K562 (cell line): ENCODE data around the gene S100A6. TPM values are rescaled to one million over a fixed set of nuclear protein-coding genes. Genes with fewer than 3 reads are reported as not detected.

Source experiments
- ATAC-seq: fragments of 200-7000 bp; cut with Tn5 transposase; 3 replicates; pipeline ENCODE4 v1.9.1; 2020; ENCODE audit warnings: moderate library complexity
- BruUV-seq: library from RNA; stranded (reverse); fragments of 400-500 nt; replicated peaks from 2 replicates; lab custom pipeline; 2021; lab: Mats Ljungman, UMichigan
- CTCF ChIA-PET: fragments of 300-600 bp; formaldehyde crosslinking; extraction: SDS; loops from one replicate; lab custom pipeline; 2021; ENCODE audit warnings: low intra/inter-chr PET ratio; lab: Yijun Ruan, JAX
- POLR2A ChIA-PET: fragments of 300-600, 350-650 bp; sonication (Branson Sonifier 250); formaldehyde crosslinking; extraction: SDS; loops from one replicate; lab custom pipeline; 2021; ENCODE audit warnings: antibody characterized with exemption, inconsistent platforms; lab: Yijun Ruan, JAX
- DNase-seq, 4 experiments: peaks; one replicate each; pipeline versions ENCODE4 v3.0.0 to v3.0.0-alpha.2; 2011 to 2018; ENCODE audit warnings: low spot score in 3 of 4, mixed read lengths in 3 of 4; ENCODE audit errors: extremely low read depth in 1 of 4
- FAIRE-seq: peaks from 2 replicates; lab custom pipeline; 2011; peaks lifted over from hg19 to GRCh38; lab: Jason Lieb, UNC
- H2AFZ ChIP-seq: 2 replicates; pipeline ENCODE4 v1.6.0; 2011; ENCODE audit warnings: low read depth, low read length, control low read depth, inconsistent platforms
- H3K27ac ChIP-seq: fragments of 200-600 bp; 3 replicates; pipeline ENCODE4 v1.8.0; 2011; ENCODE audit warnings: low read depth, mild to moderate bottlenecking, control low read depth, inconsistent platforms, low read length, moderate library complexity, mixed read lengths; ENCODE audit errors: extremely low read depth
- H3K27me3 ChIP-seq, 2 experiments: fragments of 300-600 bp in 1 of 2; 2 replicates in 1 of 2; 3 replicates in 1 of 2; pipeline versions ENCODE4 v1.6.0 to v1.8.0; 2011; ENCODE audit warnings: inconsistent platforms in 2 of 2, low read length in 2 of 2, mild to moderate bottlenecking in 1 of 2, mixed read lengths in 1 of 2, moderate library complexity in 1 of 2; ENCODE audit not compliant: control insufficient read depth in 2 of 2, insufficient read depth in 2 of 2
- H3K36me3 ChIP-seq: fragments of 300-600 bp; 3 replicates; pipeline ENCODE4 v1.8.0; 2011; ENCODE audit warnings: mild to moderate bottlenecking, low read length, inconsistent platforms; ENCODE audit not compliant: control insufficient read depth, insufficient read depth
- H3K4me1 ChIP-seq, 2 experiments: fragments of 200-600 bp in 1 of 2; replicated peaks in 1 of 2; 2 replicates in 1 of 2; 3 replicates in 1 of 2; pipeline versions ENCODE4 v1.5.1 to v1.8.0; 2011; ENCODE audit warnings: inconsistent platforms in 2 of 2, low read length in 2 of 2, mild to moderate bottlenecking in 1 of 2, mixed read lengths in 1 of 2, moderate library complexity in 1 of 2; ENCODE audit not compliant: control insufficient read depth in 2 of 2, insufficient read depth in 2 of 2
- H3K4me2 ChIP-seq: 2 replicates; pipeline ENCODE4 v1.6.1; 2011; ENCODE audit warnings: low read length, control low read depth, inconsistent platforms, mixed read lengths; ENCODE audit not compliant: insufficient read depth
- H3K4me3 ChIP-seq: fragments of 200-600 bp; sonication (generic), shearing (Covaris generic); 2 replicates; pipeline ENCODE4 v1.5.1; 2016; ENCODE audit warnings: control low read depth, inconsistent platforms
- H3K79me2 ChIP-seq: fragments of 200-600 bp; 3 replicates; pipeline ENCODE4 v1.8.0; 2011; ENCODE audit warnings: low read length, inconsistent platforms; ENCODE audit not compliant: control insufficient read depth, insufficient read depth
- H3K9ac ChIP-seq, 2 experiments: 2 replicates each; pipeline versions ENCODE4 v1.6.0 to v1.6.1; 2011; ENCODE audit warnings: low read depth in 2 of 2, low read length in 2 of 2, control low read depth in 1 of 2, inconsistent platforms in 1 of 2, mild to moderate bottlenecking in 1 of 2, mixed read lengths in 1 of 2; ENCODE audit not compliant: insufficient read depth in 1 of 2
- H3K9me1 ChIP-seq: one replicate; pipeline ENCODE4 v1.6.0; 2011; ENCODE audit warnings: inconsistent platforms, mild to moderate bottlenecking, low read length, moderate library complexity; ENCODE audit not compliant: control insufficient read depth, insufficient read depth
- H3K9me3 ChIP-seq: replicated peaks from 2 replicates; pipeline ENCODE4 v1.5.1; 2011; ENCODE audit warnings: low read depth, low read length, inconsistent platforms; ENCODE audit not compliant: control insufficient read depth, insufficient read depth
- H4K20me1 ChIP-seq: replicated peaks from 2 replicates; pipeline ENCODE4 v1.6.1; 2011; ENCODE audit warnings: low read length, inconsistent platforms, mixed read lengths; ENCODE audit not compliant: control insufficient read depth, insufficient read depth
- ARID1B ChIP-seq: fragments of 450-650 bp; IDR thresholded peaks from 2 replicates; pipeline ENCODE4 v1.6.1; 2016; ENCODE audit warnings: antibody characterized with exemption, mild to moderate bottlenecking, inconsistent platforms
- BHLHE40 ChIP-seq: IDR thresholded peaks from 2 replicates; pipeline ENCODE4 v1.6.1; 2011; ENCODE audit warnings: low read length, improper control_type of control experiment
- CAMTA2 ChIP-seq: fragments of 250-450 bp; sonication (Bioruptor Pico); conservative IDR thresholded peaks from 2 replicates; pipeline ENCODE4 v1.5.1; 2022
- ETS2 ChIP-seq: IDR thresholded peaks from 2 replicates; pipeline ENCODE4 v1.6.1; 2016; ENCODE audit warnings: borderline replicate concordance, missing genetic modification characterization, mild to moderate bottlenecking, moderate library complexity, missing compliant biosample characterization; ENCODE audit not compliant: poor library complexity, severe bottlenecking
- GTF2E2 ChIP-seq: fragments of 200-800 bp; sonication (Bioruptor generic); IDR thresholded peaks from 2 replicates; pipeline ENCODE4 v1.6.1; 2016; ENCODE audit warnings: missing genetic modification characterization, missing compliant biosample characterization
- KAT7 ChIP-seq: sonication (generic); formaldehyde crosslinking; IDR thresholded peaks from 2 replicates; pipeline ENCODE4 v1.8.0; 2022; ENCODE audit warnings: missing genetic modification reagents, mild to moderate bottlenecking, borderline replicate concordance
- MTA3 ChIP-seq: fragments of 450-650 bp; formaldehyde crosslinking; IDR thresholded peaks from 2 replicates; pipeline ENCODE4 v1.6.1; 2017; ENCODE audit warnings: mild to moderate bottlenecking, borderline replicate concordance
- MYC ChIP-seq, 2 experiments: fragments of 250-450 bp in 1 of 2; sonication (Bioruptor Pico) in 1 of 2; IDR thresholded peaks; 2 replicates each; pipeline versions ENCODE4 v1.5.1 to v1.6.1; 2012 to 2021; ENCODE audit warnings: low read depth in 2 of 2, borderline replicate concordance in 1 of 2, improper control_type of control experiment in 1 of 2, low read length in 1 of 2, mild to moderate bottlenecking in 1 of 2, moderate library complexity in 1 of 2
- NONO ChIP-seq, 2 experiments: fragments of 200-400 bp in 1 of 2; fragments of 450-650 bp in 1 of 2; formaldehyde crosslinking in 1 of 2; IDR thresholded peaks; 2 replicates each; pipeline ENCODE4 v1.6.1; 2017; ENCODE audit warnings: low read depth in 2 of 2, mild to moderate bottlenecking in 2 of 2, moderate library complexity in 2 of 2, low read length in 1 of 2
- SMARCE1 ChIP-seq: fragments of 450-650 bp; IDR thresholded peaks from 2 replicates; pipeline ENCODE4 v1.7.1; 2016; ENCODE audit warnings: mild to moderate bottlenecking
- ZBTB7A ChIP-seq: IDR thresholded peaks from 2 replicates; pipeline ENCODE4 v1.6.1; 2011; ENCODE audit warnings: low read depth, mild to moderate bottlenecking, low read length, moderate library complexity, borderline replicate concordance; ENCODE audit not compliant: control insufficient read depth
- ZNF785 ChIP-seq: fragments of 250-450 bp; sonication (Bioruptor Pico); IDR thresholded peaks from 2 replicates; pipeline ENCODE4 v1.4.0; 2020; ENCODE audit warnings: mild to moderate bottlenecking
- WGBS: fragments of 100-300 bp; shearing (Covaris generic); methylation state at CpG from one replicate; pipeline ENCODE4 v1.1.6; 2016; ENCODE audit warnings: low coverage, mixed read lengths; ENCODE audit not compliant: insufficient coverage; ENCODE audit errors: missing lambda C conversion rate; 5-methylcytosine and 5-hydroxymethylcytosine counted together
- in situ Hi-C: fragments of 300-500 bp; cut with MboI; formaldehyde crosslinking; loops from 4 replicates; pipeline ENCODE4 v1.15.0; 2018; ENCODE audit warnings: inconsistent platforms, mixed read lengths
- intact Hi-C: fragments of 100-400 bp; cut with micrococcal nuclease; formaldehyde crosslinking; loops from 2 replicates; pipeline ENCODE4 v1.14.2; 2022
- polyA plus RNA-seq, 8 experiments: library from polyadenylated mRNA; depleted of rRNA in 4 of 8; stranded (reverse) in 5 of 8; unstranded in 3 of 8; fragments of >200 nt; fragmentation: Nextera tagmentation in 2 of 8; fragmentation: Illumina TruSeq in 1 of 8; extraction: Ambion mirVana in 2 of 8; extraction: Trizol in 1 of 8; gene quantifications; 2 replicates each; pipeline versions ENCODE4 v1.2.1 to v1.2.3, GENCODE V29; 2011 to 2014; ENCODE audit warnings: inconsistent platforms in 1 of 8, missing spikeins in 1 of 8
- total RNA-seq, 7 experiments: library from RNA; depleted of rRNA in 6 of 7; stranded (reverse); fragments of >200 nt in 6 of 7; fragmentation: Illumina TruSeq in 2 of 7; extraction: Trizol in 2 of 7; gene quantifications; 2 replicates each; pipeline versions ENCODE4 v1.2.1 to v1.2.3, GENCODE V29; 2011 to 2021; ENCODE audit warnings: low replicate concordance in 1 of 7
- TF ChIP-seq, protein P1 (sequence below): sonication (generic); formaldehyde crosslinking; IDR thresholded peaks from 2 replicates; pipeline ENCODE4 v1.9.0; 2022; ENCODE audit warnings: mild to moderate bottlenecking, missing genetic modification reagents
- TF ChIP-seq, protein P2 (sequence below): IDR thresholded peaks from 2 replicates; pipeline ENCODE4 v1.6.1; 2016; ENCODE audit warnings: missing genetic modification characterization, missing compliant biosample characterization
- TF ChIP-seq, protein P3 (sequence below), 2 experiments: fragments of 450-650 bp in 1 of 2; sonication (generic) in 1 of 2; formaldehyde crosslinking in 1 of 2; IDR thresholded peaks in 1 of 2; conservative IDR thresholded peaks in 1 of 2; 2 replicates each; pipeline versions ENCODE4 v1.6.1 to v1.8.1; 2016 to 2023; ENCODE audit warnings: mild to moderate bottlenecking in 2 of 2, moderate library complexity in 2 of 2, inconsistent platforms in 1 of 2, missing genetic modification reagents in 1 of 2
- TF ChIP-seq, protein P4 (sequence below): sonication (generic); formaldehyde crosslinking; IDR thresholded peaks from 2 replicates; pipeline ENCODE4 v1.9.0; 2022; ENCODE audit warnings: mild to moderate bottlenecking, missing genetic modification reagents

S100A6 gene
- total and polyA plus RNA-seq, 9 of the 15 experiments (the other 6 are each of a cell fraction or from before 2014, with no cell fraction given): 9.8 to 66.5 (median 23.2) TPM

DNA sequence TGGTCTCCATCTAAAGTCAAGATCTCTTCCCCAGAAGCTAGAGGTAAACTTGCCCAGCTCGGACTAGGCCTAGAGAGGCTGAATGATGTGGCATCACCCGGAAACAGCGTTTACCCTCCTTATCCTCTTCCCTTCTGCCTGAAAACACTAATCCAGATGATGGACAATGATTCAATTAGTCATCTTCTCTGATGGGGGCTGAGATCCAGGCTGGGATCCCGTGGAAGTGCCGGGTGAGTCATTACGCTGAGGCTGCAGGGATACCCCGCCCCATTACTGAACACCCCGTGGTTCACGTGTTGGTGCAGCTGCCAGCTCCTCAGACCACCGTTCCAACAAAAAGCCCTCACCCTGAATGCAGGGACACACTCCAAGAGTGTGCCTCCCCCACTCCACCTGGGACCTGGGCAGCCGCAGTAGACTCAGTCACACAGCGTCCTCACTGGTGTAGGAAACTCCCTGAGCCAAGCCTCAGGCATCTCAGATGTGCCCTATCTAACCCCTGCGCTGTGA lies 2.0 kb downstream of the S100A6 start:
- Histone ChIP-seq H3K4me3 (no peak overlapping the region), H2AFZ (peak overlapping the region; percentile 86), H3K9me1 (no peaks in the 10 kb centered on the region), H3K27ac (no peak overlapping the region; the same call in 2 of the 3 replicates), H3K9ac (peak overlapping the region; percentile 11 to 39; a peak in 2 of 4 replicates), H3K36me3 (no peaks in the 10 kb centered on the region), H3K4me2 (peak overlapping the region; percentile 19), H3K9me3 (no peaks in the 10 kb centered on the region), H3K27me3 (no peaks in the 10 kb centered on the region), H3K79me2 (no peaks in the 10 kb centered on the region; the same call in 2 of the 3 replicates), H3K4me1 (peaks cover 45 to 52% of the 10 kb centered on the region in 2 experiments), H4K20me1 (no peaks in the 10 kb centered on the region)
- CTCF ChIA-PET: interaction anchor here (2.4 kb wide), 1 partner anchor 35 kb away, joined by 21 read pairs; no protein-coding TSS in a partner anchor
- intact Hi-C loops: loop anchor here (5.0 kb wide), 1 partner anchor 99 kb away; the partner anchor contains the start of gene CHTOP
- WGBS: 28% methylated on average over 12 of the region's 13 CpGs
- FAIRE-seq (no peak), DNase-seq (peak; percentile 47 to 58 (median 56)), ATAC-seq (no peak)
- in situ Hi-C loops: loop anchor here (5.0 kb wide), 1 partner anchor 34 kb away; the partner anchor contains the start of gene S100A2
- BruUV-seq: no TSS peak
- POLR2A ChIA-PET: interaction anchor here (0.6 to 1.0 kb wide), 3 partner anchors 9 to 18 kb away, joined by 3 to 4 read pairs (median 3); no protein-coding TSS in a partner anchor
- TF ChIP-seq, protein P1, sequence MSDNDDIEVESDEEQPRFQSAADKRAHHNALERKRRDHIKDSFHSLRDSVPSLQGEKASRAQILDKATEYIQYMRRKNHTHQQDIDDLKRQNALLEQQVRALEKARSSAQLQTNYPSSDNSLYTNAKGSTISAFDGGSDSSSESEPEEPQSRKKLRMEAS (CRISPR knock-in tag): 0 out of 2 replicates have a peak, but pooled peaks have one; percentile 3
- TF ChIP-seq ARID1B (peak; percentile 52), ZNF785 (no peak), KAT7 (CRISPR knock-in tag) (no peak), CAMTA2 (no peak), ETS2 (tag) (no peak), MYC (IDR thresholded peaks at IDR 0.05; ENCODE audit: low read depth, low read length) (no peak), MYC (CRISPR knock-in tag; IDR thresholded peaks at IDR 0.05; ENCODE audit: borderline replicate concordance, low read depth) (no peak), NONO (IDR thresholded peaks at IDR 0.05; ENCODE audit: low read depth in 2 of 2, low read length in 1 of 2) (no peak), BHLHE40 (peak; percentile 74), ZBTB7A (no peak), MTA3 (no peak), GTF2E2 (no peak), SMARCE1 (peak; percentile 50; the same call in 1 of the 2 replicates)
- TF ChIP-seq, protein P2, sequence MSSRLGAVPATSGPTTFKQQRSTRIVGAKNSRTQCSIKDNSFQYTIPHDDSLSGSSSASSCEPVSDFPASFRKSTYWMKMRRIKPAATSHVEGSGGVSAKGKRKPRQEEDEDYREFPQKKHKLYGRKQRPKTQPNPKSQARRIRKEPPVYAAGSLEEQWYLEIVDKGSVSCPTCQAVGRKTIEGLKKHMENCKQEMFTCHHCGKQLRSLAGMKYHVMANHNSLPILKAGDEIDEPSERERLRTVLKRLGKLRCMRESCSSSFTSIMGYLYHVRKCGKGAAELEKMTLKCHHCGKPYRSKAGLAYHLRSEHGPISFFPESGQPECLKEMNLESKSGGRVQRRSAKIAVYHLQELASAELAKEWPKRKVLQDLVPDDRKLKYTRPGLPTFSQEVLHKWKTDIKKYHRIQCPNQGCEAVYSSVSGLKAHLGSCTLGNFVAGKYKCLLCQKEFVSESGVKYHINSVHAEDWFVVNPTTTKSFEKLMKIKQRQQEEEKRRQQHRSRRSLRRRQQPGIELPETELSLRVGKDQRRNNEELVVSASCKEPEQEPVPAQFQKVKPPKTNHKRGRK (tag): no peak
- TF ChIP-seq, protein P3, sequence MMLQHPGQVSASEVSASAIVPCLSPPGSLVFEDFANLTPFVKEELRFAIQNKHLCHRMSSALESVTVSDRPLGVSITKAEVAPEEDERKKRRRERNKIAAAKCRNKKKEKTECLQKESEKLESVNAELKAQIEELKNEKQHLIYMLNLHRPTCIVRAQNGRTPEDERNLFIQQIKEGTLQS (IDR thresholded peaks at IDR 0.05): peak; percentile 85
- TF ChIP-seq, protein P3 (CRISPR knock-in tag; conservative IDR thresholded peaks at IDR 0.05): no peak
- TF ChIP-seq, protein P4, sequence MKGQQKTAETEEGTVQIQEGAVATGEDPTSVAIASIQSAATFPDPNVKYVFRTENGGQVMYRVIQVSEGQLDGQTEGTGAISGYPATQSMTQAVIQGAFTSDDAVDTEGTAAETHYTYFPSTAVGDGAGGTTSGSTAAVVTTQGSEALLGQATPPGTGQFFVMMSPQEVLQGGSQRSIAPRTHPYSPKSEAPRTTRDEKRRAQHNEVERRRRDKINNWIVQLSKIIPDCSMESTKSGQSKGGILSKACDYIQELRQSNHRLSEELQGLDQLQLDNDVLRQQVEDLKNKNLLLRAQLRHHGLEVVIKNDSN (CRISPR knock-in tag): 0 out of 2 replicates have a peak, but pooled peaks have one; percentile 3
